ENCODE data around the gene NKX6-2.

- no peak for TF ChIP-seq CTCF (IDR thresholded peaks at IDR 0.05)
- TF ChIP-seq POLR2A (IDR thresholded peaks at IDR 0.05) = no peak
Observed at GRCh38 chr10:132784866-132785722, 853 bp downstream of the NKX6-2 start.
